NT2/D1 (cell line): ENCODE results near the gene ASCL4.

Experiments
- SUZ12 ChIP-seq: IDR thresholded peaks from 2 replicates; pipeline ENCODE4 v1.6.1; 2011; ENCODE audit not compliant: insufficient read length, insufficient read depth; ENCODE audit errors: extremely low read depth
- ZNF274 ChIP-seq: IDR thresholded peaks from 2 replicates; pipeline ENCODE4 v1.6.1; 2011; ENCODE audit warnings: mild to moderate bottlenecking, low read depth, low read length

DNA sequence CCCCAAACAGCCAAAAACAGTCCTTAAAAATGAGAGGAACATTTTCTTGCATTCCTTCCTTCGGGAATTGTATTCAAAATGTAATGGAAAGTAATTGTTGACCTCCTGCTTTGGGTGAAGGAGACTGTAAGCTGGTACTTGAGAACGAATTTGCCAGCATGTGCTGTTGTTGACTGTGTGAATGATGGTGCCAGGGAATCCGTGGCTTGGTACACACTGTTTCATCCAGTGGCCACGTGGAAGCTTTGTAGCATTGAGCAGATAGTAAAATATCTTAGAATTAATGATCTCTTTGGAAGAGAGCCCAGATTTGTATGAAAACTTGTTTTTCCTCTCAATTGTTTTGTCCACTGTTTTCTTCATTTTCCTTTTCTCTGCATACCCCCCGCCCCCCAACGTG lies 1.7 kb downstream of the ASCL4 start:
- TF ChIP-seq SUZ12 (no peak), ZNF274 (no peak)
